Activated CD4-positive, alpha-beta T cell treated with anti-CD3 and anti-CD28 coated beads for 36 hours (primary cell): ENCODE results near the gene KARS1. TPM values are rescaled to one million over a fixed set of nuclear protein-coding genes. Genes with fewer than 3 reads are reported as not detected.

Source experiments
- ATAC-seq: fragments of 200-7000 bp; cut with Tn5 transposase; one replicate; pipeline ENCODE4 v1.10.0; 2021; ENCODE audit warnings: mild to moderate bottlenecking, moderate library complexity
- CTCF ChIA-PET: fragments of 350-600 bp; sonication (Branson Sonifier 250); formaldehyde crosslinking; loops from one replicate; lab custom pipeline; 2021; ENCODE audit warnings: antibody characterized with exemption; lab: Charles Lee
- POLR2A ChIA-PET: fragments of 350-600 bp; sonication (Branson Sonifier 250); formaldehyde crosslinking; loops from one replicate; lab custom pipeline; 2021; ENCODE audit warnings: antibody characterized with exemption, inconsistent platforms; lab: Charles Lee
- DNase-seq: peaks from one replicate; pipeline ENCODE4 v3.0.0-alpha.2; 2020
- H3K27ac Mint-ChIP-seq: one replicate; pipeline ENCODE4 v1.8.0; 2021; ENCODE audit warnings: mixed read lengths
- H3K27me3 Mint-ChIP-seq: one replicate; pipeline ENCODE4 v1.8.0; 2021; ENCODE audit warnings: mixed read lengths
- H3K36me3 Mint-ChIP-seq: one replicate; pipeline ENCODE4 v1.8.0; 2021; ENCODE audit warnings: low read depth, mixed read lengths
- H3K4me1 Mint-ChIP-seq: one replicate; pipeline ENCODE4 v1.8.0; 2021; ENCODE audit warnings: mixed read lengths
- H3K4me3 Mint-ChIP-seq: one replicate; pipeline ENCODE4 v1.8.0; 2021; ENCODE audit warnings: mild to moderate bottlenecking, moderate library complexity, mixed read lengths
- H3K9me3 Mint-ChIP-seq: one replicate; pipeline ENCODE4 v1.8.0; 2021; ENCODE audit warnings: low read depth, mixed read lengths
- intact Hi-C, 2 experiments: fragments of 100-400 bp; cut with DNase I in 1 of 2; cut with micrococcal nuclease in 1 of 2; formaldehyde crosslinking; loops; one replicate each; pipeline versions ENCODE4 v1.14.2 to v1.15.1; 2022 to 2024; cut with DNase I, micrococcal nuclease
- total RNA-seq, 2 experiments: library from RNA; stranded (reverse); gene quantifications; one replicate each; pipeline ENCODE4 v1.2.3, GENCODE V29; 2021

Gene KARS1
- total RNA-seq, 2 experiments from 2014 or later: 309 to 332 TPM

- peak overlapping the region; percentile 95 for H3K27ac Mint-ChIP-seq
- ChIA-PET POLR2A (interaction anchor here (1.0 to 6.3 kb wide), 7 partner anchors 12 to 1542 kb away, joined by 3 to 59 read pairs (median 4); partner anchors contain the start of genes ADAT1, GABARAPL2 and MON1B), CTCF (interaction anchor here (0.7 to 3.3 kb wide), 9 partner anchors 27 to 1043 kb away, joined by 3 to 26 read pairs (median 4); partner anchors contain the start of genes ADAT1, TMEM170A and TMEM231)
- DNase-seq (peak; percentile 94), ATAC-seq (peak; percentile 30)
- peak overlapping the region; percentile 85 for H3K4me3 Mint-ChIP-seq
- H3K36me3 Mint-ChIP-seq: peaks cover 53% of the 10 kb centered on the region
- no peaks in the 10 kb centered on the region for H3K9me3 Mint-ChIP-seq
- no peaks in the 10 kb centered on the region for H3K27me3 Mint-ChIP-seq
- H3K4me1 Mint-ChIP-seq: peaks cover 59% of the 10 kb centered on the region
- intact Hi-C loops: loop anchor here (1.0 to 10.0 kb wide), 7 partner anchors 92 to 1564 kb away; partner anchors contain the start of genes MON1B (in 1 of the 2) and TMEM231 (in 1 of the 2)
Measured at GRCh38 chr16:75648265-75649076, 1.0 kb upstream of the KARS1 start.

DNA sequence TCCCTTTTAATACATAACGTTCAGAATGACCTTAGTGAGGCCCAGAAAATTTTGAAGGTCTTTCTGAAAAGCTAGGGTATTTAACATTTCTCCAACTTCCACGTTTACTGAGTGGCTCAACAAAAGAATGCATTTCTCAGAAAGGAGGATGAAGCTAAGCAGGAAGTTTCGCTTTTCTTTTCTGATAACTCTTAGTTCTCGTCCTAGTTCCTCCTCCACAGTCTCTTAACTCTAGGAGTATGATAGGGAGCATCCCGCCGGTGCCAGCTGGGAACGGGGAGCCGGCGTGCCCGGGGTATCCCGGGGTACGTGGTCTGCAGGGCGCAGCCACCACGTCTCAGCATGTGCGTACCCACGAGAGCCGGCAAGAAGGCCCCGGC is 363 bp downstream of the KARS1 start:
- H3K36me3 Mint-ChIP-seq: peaks cover 62% of the 10 kb centered on the region
- ChIA-PET CTCF (interaction anchor here (1.1 to 3.3 kb wide), 4 partner anchors 26 to 117 kb away, joined by 3 to 26 read pairs (median 6); partner anchors contain the start of genes ADAT1 and TMEM231), POLR2A (interaction anchor here (0.8 to 6.3 kb wide), 10 partner anchors 11 to 1543 kb away, joined by 3 to 59 read pairs (median 4); partner anchors contain the start of genes ADAT1, CFDP1, GABARAPL2 and MON1B)
- H3K27ac Mint-ChIP-seq: peak overlapping the region; percentile 98
- intact Hi-C loops: loop anchor here (1.0 to 10.0 kb wide), 14 partner anchors 24 to 1565 kb away; partner anchors contain the start of genes ADAT1 (in 2 of the 2), CFDP1 (in 2 of the 2), TMEM170A (in 2 of the 2) and GABARAPL2 (in 1 of the 2)
- DNase-seq (no peak), ATAC-seq (peak; percentile 10)
- H3K27me3 Mint-ChIP-seq: no peaks in the 10 kb centered on the region
- H3K4me3 Mint-ChIP-seq: peak overlapping the region; percentile 85
- H3K4me1 Mint-ChIP-seq: peaks cover 53% of the 10 kb centered on the region
- H3K9me3 Mint-ChIP-seq: no peaks in the 10 kb centered on the region

DNA sequence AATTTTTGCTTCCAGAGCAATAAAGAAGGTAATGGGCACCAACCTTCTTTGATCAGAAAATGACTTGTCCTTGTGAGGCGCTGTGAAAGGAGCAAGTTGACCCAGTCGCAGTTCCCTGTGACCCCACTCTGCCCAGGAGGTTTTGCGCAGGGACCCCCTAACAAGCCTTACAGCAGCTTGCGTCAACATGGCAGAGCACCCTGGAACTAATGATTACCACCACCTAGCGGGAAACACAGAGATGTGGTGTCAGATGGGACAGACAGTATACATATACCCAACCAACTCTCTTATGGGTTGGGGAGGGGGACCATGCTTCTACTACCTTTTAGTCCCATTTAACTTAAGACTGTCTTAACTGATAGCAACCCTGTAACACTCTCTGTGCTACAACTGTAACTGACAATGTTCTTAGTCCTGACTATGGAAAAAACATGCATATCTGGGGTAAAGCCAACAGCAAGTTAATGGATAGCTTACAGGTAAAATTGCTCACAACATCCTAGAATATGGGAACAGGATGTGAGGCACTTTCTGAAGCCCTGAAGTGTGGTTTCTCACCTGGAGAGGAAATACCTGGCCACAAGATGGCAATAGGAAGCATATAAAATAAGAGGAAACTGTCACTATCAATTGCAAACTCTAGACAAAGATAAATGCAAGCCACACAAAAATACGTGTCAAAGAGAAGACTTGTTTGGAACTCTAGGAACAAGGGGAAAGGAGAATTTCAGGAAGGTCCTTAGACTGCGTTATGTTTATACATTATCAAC is 3.0 kb downstream of the KARS1 start:
- peak overlapping the region; percentile 50 for H3K4me3 Mint-ChIP-seq
- H3K36me3 Mint-ChIP-seq: peaks cover 71% of the 10 kb centered on the region
- no peaks in the 10 kb centered on the region for H3K27me3 Mint-ChIP-seq
- ChIA-PET CTCF (interaction anchor here (1.0 to 1.3 kb wide), 3 partner anchors 11 to 179 kb away, joined by 3 to 5 read pairs (median 3); no protein-coding TSS in a partner anchor), POLR2A (interaction anchor here (0.8 kb wide), 1 partner anchor 9 kb away, joined by 3 read pairs; no protein-coding TSS in a partner anchor)
- intact Hi-C loops: loop anchor here in 1 of 2 experiments (5.0 to 10.0 kb wide), 3 partner anchors 640 to 1568 kb away; no protein-coding TSS in a partner anchor
- no peak for DNase-seq
- peaks cover 40% of the 10 kb centered on the region for H3K4me1 Mint-ChIP-seq
- no peak for ATAC-seq
- H3K27ac Mint-ChIP-seq: peak overlapping the region; percentile 74
- no peaks in the 10 kb centered on the region for H3K9me3 Mint-ChIP-seq

GRCh38 chr16:75640598-75640997 is 6.9 kb downstream of the KARS1 start:
- Mint-ChIP-seq H3K4me1 (peaks cover 32% of the 10 kb centered on the region), H3K36me3 (peaks cover 82% of the 10 kb centered on the region), H3K9me3 (no peaks in the 10 kb centered on the region), H3K27ac (no peak overlapping the region), H3K4me3 (no peak overlapping the region), H3K27me3 (no peaks in the 10 kb centered on the region)
- CTCF ChIA-PET: no interaction called here
- intact Hi-C loops: loop anchor here in 1 of 2 experiments (10.0 kb wide), 1 partner anchor 636 kb away; no protein-coding TSS in a partner anchor
- DNase-seq (no peak), ATAC-seq (no peak)
- POLR2A ChIA-PET: interaction anchor here (1.3 kb wide), 1 partner anchor 16 kb away, joined by 3 read pairs; no protein-coding TSS in a partner anchor

DNA sequence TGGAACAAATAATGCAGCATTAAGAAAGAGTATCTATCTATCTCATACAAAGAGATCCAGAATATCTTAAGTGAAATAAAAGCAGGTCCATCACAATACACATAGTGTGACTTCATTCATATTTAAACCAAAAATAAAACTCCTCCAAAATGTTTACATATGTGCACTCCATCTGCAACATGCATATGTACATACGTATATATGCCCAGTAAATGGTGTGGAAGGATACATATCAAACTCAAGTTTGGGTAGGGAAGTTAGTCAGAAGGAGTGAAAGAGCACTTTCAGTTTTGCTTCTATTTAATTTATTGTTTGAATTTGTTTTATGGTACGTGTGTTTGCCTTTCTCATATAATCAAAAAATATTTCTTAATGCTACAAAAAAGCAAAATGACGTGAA is 12.4 kb downstream of the KARS1 start:
- ChIA-PET POLR2A (interaction anchor here (1.0 kb wide), 1 partner anchor 10 kb away, joined by 3 read pairs; no protein-coding TSS in a partner anchor), CTCF (interaction anchor here (1.2 kb wide), 1 partner anchor 12 kb away, joined by 5 read pairs; the partner anchor contains the start of gene ADAT1)
- intact Hi-C loops: no loop called here
- Mint-ChIP-seq H3K27ac (no peak overlapping the region), H3K36me3 (peaks cover 71% of the 10 kb centered on the region), H3K9me3 (no peaks in the 10 kb centered on the region), H3K27me3 (no peaks in the 10 kb centered on the region), H3K4me3 (no peak overlapping the region), H3K4me1 (peaks cover 3% of the 10 kb centered on the region)
- DNase-seq (no peak), ATAC-seq (no peak)

GRCh38 chr16:75632857-75633256 is 14.6 kb downstream of the KARS1 start:
- Mint-ChIP-seq H3K4me3 (no peak overlapping the region), H3K27ac (no peak overlapping the region), H3K4me1 (peaks cover 23% of the 10 kb centered on the region), H3K9me3 (no peaks in the 10 kb centered on the region), H3K27me3 (no peaks in the 10 kb centered on the region), H3K36me3 (peaks cover 79% of the 10 kb centered on the region)
- ChIA-PET CTCF (interaction anchor here (0.9 to 1.8 kb wide), 4 partner anchors 9 to 398 kb away, joined by 3 to 5 read pairs (median 3); no protein-coding TSS in a partner anchor), POLR2A (no interaction called here)
- no peak for DNase-seq
- no peak for ATAC-seq
- intact Hi-C loops: no loop called here

GRCh38 chr16:75630052-75630451 is 17.4 kb downstream of the KARS1 start:
- DNase-seq (no peak), ATAC-seq (no peak)
- intact Hi-C loops: no loop called here
- CTCF ChIA-PET: interaction anchor here (1.3 kb wide), 1 partner anchor 12 kb away, joined by 4 read pairs; no protein-coding TSS in a partner anchor
- no peaks in the 10 kb centered on the region for H3K27me3 Mint-ChIP-seq
- H3K36me3 Mint-ChIP-seq: peaks cover 79% of the 10 kb centered on the region
- no peak overlapping the region for H3K27ac Mint-ChIP-seq
- peaks cover 30% of the 10 kb centered on the region for H3K4me1 Mint-ChIP-seq
- no peaks in the 10 kb centered on the region for H3K9me3 Mint-ChIP-seq
- POLR2A ChIA-PET: interaction anchor here (1.1 kb wide), 1 partner anchor 18 kb away, joined by 4 read pairs; the partner anchor contains the start of genes KARS1 and TERF2IP
- no peak overlapping the region for H3K4me3 Mint-ChIP-seq

GRCh38 chr16:75629132-75629531 is 18.3 kb downstream of the KARS1 start:
- Mint-ChIP-seq H3K36me3 (peaks cover 82% of the 10 kb centered on the region), H3K9me3 (no peaks in the 10 kb centered on the region), H3K4me3 (no peak overlapping the region), H3K4me1 (peaks cover 36% of the 10 kb centered on the region), H3K27me3 (no peaks in the 10 kb centered on the region), H3K27ac (peak overlapping the region; percentile 80)
- ATAC-seq: peak; percentile 48
- no peak for DNase-seq
- ChIA-PET POLR2A (no interaction called here), CTCF (no interaction called here)
- intact Hi-C loops: loop anchor here in 1 of 2 experiments (10.0 kb wide), 1 partner anchor 644 kb away; the partner anchor contains the start of gene WDR59

GRCh38 chr16:75628351-75628750 is 19.1 kb downstream of the KARS1 start:
- peak overlapping the region; percentile 69 for H3K27ac Mint-ChIP-seq
- H3K27me3 Mint-ChIP-seq: no peaks in the 10 kb centered on the region
- intact Hi-C loops: loop anchor here in 1 of 2 experiments (10.0 kb wide), 1 partner anchor 644 kb away; the partner anchor contains the start of gene WDR59
- DNase-seq (no peak), ATAC-seq (no peak)
- no peak overlapping the region for H3K4me3 Mint-ChIP-seq
- peaks cover 36% of the 10 kb centered on the region for H3K4me1 Mint-ChIP-seq
- no peaks in the 10 kb centered on the region for H3K9me3 Mint-ChIP-seq
- CTCF ChIA-PET: interaction anchor here (0.7 kb wide), 1 partner anchor 9 kb away, joined by 3 read pairs; no protein-coding TSS in a partner anchor
- POLR2A ChIA-PET: no interaction called here
- H3K36me3 Mint-ChIP-seq: peaks cover 75% of the 10 kb centered on the region

GRCh38 chr16:75627851-75628250 is 19.6 kb downstream of the KARS1 start:
- DNase-seq (no peak), ATAC-seq (no peak)
- Mint-ChIP-seq H3K4me3 (no peak overlapping the region), H3K27ac (peak overlapping the region; percentile 69), H3K9me3 (no peaks in the 10 kb centered on the region), H3K27me3 (no peaks in the 10 kb centered on the region), H3K4me1 (peaks cover 36% of the 10 kb centered on the region), H3K36me3 (peaks cover 72% of the 10 kb centered on the region)
- intact Hi-C loops: loop anchor here in 1 of 2 experiments (10.0 kb wide), 1 partner anchor 643 kb away; the partner anchor contains the start of gene WDR59
- ChIA-PET POLR2A (no interaction called here), CTCF (interaction anchor here (0.7 kb wide), 1 partner anchor 9 kb away, joined by 3 read pairs; no protein-coding TSS in a partner anchor)
